ENCODE measurements around the gene CST2. TPM values are rescaled to one million over a fixed set of nuclear protein-coding genes. Genes with fewer than 3 reads are reported as not detected.

Gene CST2
- total and polyA plus RNA-seq, 10 donors: 0.16 to 0.96 (median 0.50) TPM; not detected in 7

Other genes starting within 250 kb of the CST2 start
- gene CST9, start 220.8 kb downstream of the CST2 start, total RNA-seq: not detected
- gene CST9, start 220.8 kb downstream of the CST2 start, polyA plus RNA-seq: not detected
- 1,000 to 10,000 TPM in 3 of 7 donors, 100 to 1,000 TPM in 4; 501 to 1,082 (median 830) TPM for gene CST3, start 188.8 kb downstream of the CST2 start, total RNA-seq
- gene CST3, start 188.8 kb downstream of the CST2 start, polyA plus RNA-seq: 100 to 1,000 TPM; 199 to 272 (median 267) TPM
- not detected for gene CST4, start 137.7 kb downstream of the CST2 start, total RNA-seq
- gene CST4, start 137.7 kb downstream of the CST2 start, polyA plus RNA-seq: not detected
- not detected for gene CST1, start 75.8 kb downstream of the CST2 start, total RNA-seq
- gene CST1, start 75.8 kb downstream of the CST2 start, polyA plus RNA-seq: not detected
- not detected for gene CST5, start 53.0 kb upstream of the CST2 start, total RNA-seq
- not detected for gene CST5, start 53.0 kb upstream of the CST2 start, polyA plus RNA-seq
- not detected for gene GGTLC1, start 162.1 kb upstream of the CST2 start, total RNA-seq
- gene GGTLC1, start 162.1 kb upstream of the CST2 start, polyA plus RNA-seq: not detected